NT2/D1 (cell line): ENCODE results near the gene TMEM74B.

Experiments used
- SUZ12 ChIP-seq: IDR thresholded peaks from 2 replicates; pipeline ENCODE4 v1.6.1; 2011; ENCODE audit not compliant: insufficient read length, insufficient read depth; ENCODE audit errors: extremely low read depth
- YY1 ChIP-seq: IDR thresholded peaks from 2 replicates; pipeline ENCODE4 v1.6.1; 2011; ENCODE audit not compliant: insufficient read length, insufficient read depth
- ZNF274 ChIP-seq: IDR thresholded peaks from 2 replicates; pipeline ENCODE4 v1.6.1; 2011; ENCODE audit warnings: mild to moderate bottlenecking, low read depth, low read length

GRCh38 chr20:1212607-1213396 lies 28.0 kb upstream of the TMEM74B start:
- TF ChIP-seq SUZ12, result no peak
- no peak for TF ChIP-seq YY1
- TF ChIP-seq ZNF274, result no peak
